Smooth muscle cell (in vitro differentiated cells): ENCODE measurements around the gene HLA-DOB. TPM values are rescaled to one million over a fixed set of nuclear protein-coding genes. Genes with fewer than 3 reads are reported as not detected.
A peak's percentile ranks its signal among the peaks of the same experiment; 100 is the strongest.

Experiments used
- DNase-seq: peaks from one replicate; lab custom pipeline; 2025; ENCODE audit not compliant: unreplicated experiment; lab: John Stamatoyannopoulos, UW
- H2AFZ ChIP-seq: fragments of 200-600 bp; sonication (generic); 2 replicates; pipeline ENCODE4 v1.6.0; 2016; ENCODE audit warnings: antibody characterized with exemption, low read depth, mild to moderate bottlenecking
- H3F3A ChIP-seq: fragments of 200-600 bp; sonication (generic); 2 replicates; pipeline ENCODE4 v1.6.0; 2017; ENCODE audit warnings: antibody characterized with exemption, low read depth
- H3K27ac ChIP-seq: fragments of 200-600 bp; sonication (generic); 2 replicates; pipeline ENCODE4 v1.5.1; 2016; ENCODE audit warnings: low read depth, mild to moderate bottlenecking
- H3K27me3 ChIP-seq: fragments of 200-600 bp; sonication (generic); 2 replicates; pipeline ENCODE4 v1.6.1; 2016; ENCODE audit warnings: low read depth, mild to moderate bottlenecking
- H3K36me3 ChIP-seq: fragments of 200-600 bp; sonication (generic); 2 replicates; pipeline ENCODE4 v1.5.1; 2016; ENCODE audit warnings: low read depth
- H3K4me1 ChIP-seq: fragments of 200-600 bp; sonication (generic); 2 replicates; pipeline ENCODE4 v1.5.1; 2016; ENCODE audit warnings: low read depth
- H3K4me2 ChIP-seq: fragments of 200-600 bp; sonication (generic); 2 replicates; pipeline ENCODE4 v1.6.0; 2016; ENCODE audit warnings: mild to moderate bottlenecking
- H3K4me3 ChIP-seq: fragments of 200-600 bp; sonication (generic); 2 replicates; pipeline ENCODE4 v1.5.1; 2016; ENCODE audit warnings: mild to moderate bottlenecking
- H3K79me2 ChIP-seq: fragments of 200-600 bp; sonication (generic); 2 replicates; pipeline ENCODE4 v1.6.0; 2016; ENCODE audit warnings: low read depth, mild to moderate bottlenecking
- H3K9ac ChIP-seq: fragments of 200-600 bp; sonication (generic); 2 replicates; pipeline ENCODE4 v1.6.0; 2016; ENCODE audit warnings: low read depth
- H3K9me3 ChIP-seq: fragments of 200-600 bp; sonication (generic); replicated peaks from 2 replicates; pipeline ENCODE4 v1.5.1; 2016; ENCODE audit warnings: low read depth
- H4K20me1 ChIP-seq: fragments of 200-600 bp; sonication (generic); 2 replicates; pipeline ENCODE4 v1.6.0; 2016; ENCODE audit warnings: low read depth
- WGBS: methylation state at CpG from one replicate; pipeline ENCODE4 v1.1.7; 2016; ENCODE audit warnings: low lambda C conversion rate; 5-methylcytosine and 5-hydroxymethylcytosine counted together
- polyA plus RNA-seq: library from polyadenylated mRNA; unstranded; fragments of >200 nt; fragmentation: Nextera tagmentation; extraction: Ambion mirVana; gene quantifications from 2 replicates; pipeline ENCODE4 v1.2.1, GENCODE V29; 2016
- total RNA-seq: library from RNA; depleted of rRNA; stranded (reverse); fragments of >200 nt; gene quantifications from 2 replicates; pipeline ENCODE4 v1.2.3, GENCODE V29; 2014
- TF ChIP-seq, protein P1 (sequence below): fragments of 200-600 bp; sonication (generic); IDR thresholded peaks from 2 replicates; pipeline ENCODE4 v1.5.1; 2017; ENCODE audit warnings: borderline replicate concordance, mild to moderate bottlenecking, antibody characterized with exemption; ENCODE audit not compliant: insufficient read depth, poor library complexity, severe bottlenecking

The HLA-DOB gene
- total and polyA plus RNA-seq, 2 experiments from 2014 or later: 0.09 TPM; not detected in 1

DNA sequence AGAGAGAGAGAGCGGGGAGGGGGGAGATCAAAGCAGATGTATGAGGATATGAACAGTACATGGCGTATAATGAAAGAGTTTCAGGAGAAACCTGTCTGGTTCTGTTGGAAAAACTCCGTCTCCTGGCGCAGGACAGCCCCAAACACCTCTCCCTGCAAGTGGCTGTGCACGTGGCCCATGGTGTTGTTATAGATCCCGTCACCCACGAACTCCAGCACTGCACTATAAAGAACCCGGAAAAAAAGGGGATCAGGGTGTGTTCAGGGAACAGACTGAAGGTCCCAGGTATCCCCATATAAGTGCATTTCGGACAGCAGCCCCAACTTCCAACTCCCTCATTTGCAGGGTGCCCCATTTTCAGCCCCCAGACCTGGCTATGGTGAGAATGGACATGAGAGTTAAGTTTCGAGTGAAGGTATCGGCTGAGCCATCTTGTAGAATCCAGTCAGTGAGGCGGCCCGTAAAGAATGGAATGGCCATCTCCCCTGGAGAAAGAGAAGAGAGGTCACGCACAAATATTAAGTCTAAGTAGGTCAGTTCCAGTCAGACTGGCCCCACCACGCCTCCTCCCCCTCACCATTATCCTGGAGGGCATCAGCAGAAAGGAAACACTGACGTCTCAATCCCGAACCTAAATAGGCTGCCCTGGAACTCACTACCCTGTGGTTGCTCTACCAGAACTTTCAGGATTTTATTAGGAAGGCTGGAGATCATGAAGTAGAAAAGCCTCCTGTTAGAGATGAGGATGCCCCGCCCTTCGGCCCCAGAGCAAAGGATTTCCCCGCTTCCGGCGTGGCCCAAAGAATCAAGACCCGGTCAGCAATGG, 35.4 kb upstream of the HLA-DOB start:
- no peak for DNase-seq
- peak overlapping the region; percentile 88 for H3K4me2 ChIP-seq
- H3K9me3 ChIP-seq: no peaks in the 10 kb centered on the region

DNA sequence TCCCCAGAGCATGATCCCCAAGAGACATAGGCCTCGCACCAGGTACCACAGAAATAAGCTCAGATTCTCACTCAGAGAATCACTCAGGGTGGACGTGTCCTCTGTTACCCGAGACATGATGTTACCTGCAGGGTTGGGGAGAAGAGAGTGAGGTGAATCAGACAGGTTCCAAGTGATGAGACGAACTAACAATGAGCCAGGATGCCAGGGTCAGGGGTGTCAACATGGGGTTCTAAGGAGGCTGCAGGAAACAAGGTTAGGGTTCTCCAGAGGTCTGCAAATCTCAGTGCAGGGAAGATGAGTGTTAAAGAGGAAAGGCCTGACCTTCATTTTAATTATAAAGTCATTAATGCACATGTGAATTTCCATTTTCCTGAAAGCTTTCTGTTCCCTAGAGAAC, 34.2 kb upstream of the HLA-DOB start:
- Histone ChIP-seq H4K20me1 (no peaks in the 10 kb centered on the region), H3K36me3 (no peaks in the 10 kb centered on the region), H3F3A (no peaks in the 10 kb centered on the region), H3K9me3 (no peaks in the 10 kb centered on the region), H3K4me2 (no peak overlapping the region), H3K27ac (no peak overlapping the region), H3K4me3 (no peak overlapping the region), H3K4me1 (no peaks in the 10 kb centered on the region), H2AFZ (no peak overlapping the region), H3K27me3 (peaks cover 62% of the 10 kb centered on the region), H3K9ac (no peak overlapping the region), H3K79me2 (no peaks in the 10 kb centered on the region)
- WGBS: 86% methylated on average over 4 of the region's 4 CpGs
- TF ChIP-seq, protein P1, sequence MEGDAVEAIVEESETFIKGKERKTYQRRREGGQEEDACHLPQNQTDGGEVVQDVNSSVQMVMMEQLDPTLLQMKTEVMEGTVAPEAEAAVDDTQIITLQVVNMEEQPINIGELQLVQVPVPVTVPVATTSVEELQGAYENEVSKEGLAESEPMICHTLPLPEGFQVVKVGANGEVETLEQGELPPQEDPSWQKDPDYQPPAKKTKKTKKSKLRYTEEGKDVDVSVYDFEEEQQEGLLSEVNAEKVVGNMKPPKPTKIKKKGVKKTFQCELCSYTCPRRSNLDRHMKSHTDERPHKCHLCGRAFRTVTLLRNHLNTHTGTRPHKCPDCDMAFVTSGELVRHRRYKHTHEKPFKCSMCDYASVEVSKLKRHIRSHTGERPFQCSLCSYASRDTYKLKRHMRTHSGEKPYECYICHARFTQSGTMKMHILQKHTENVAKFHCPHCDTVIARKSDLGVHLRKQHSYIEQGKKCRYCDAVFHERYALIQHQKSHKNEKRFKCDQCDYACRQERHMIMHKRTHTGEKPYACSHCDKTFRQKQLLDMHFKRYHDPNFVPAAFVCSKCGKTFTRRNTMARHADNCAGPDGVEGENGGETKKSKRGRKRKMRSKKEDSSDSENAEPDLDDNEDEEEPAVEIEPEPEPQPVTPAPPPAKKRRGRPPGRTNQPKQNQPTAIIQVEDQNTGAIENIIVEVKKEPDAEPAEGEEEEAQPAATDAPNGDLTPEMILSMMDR: no peak
- DNase-seq: no peak

More for the DNA sequence above, 35.4 kb upstream of the HLA-DOB start:
- TF ChIP-seq, protein P1: no peak
- H3K36me3 ChIP-seq: no peaks in the 10 kb centered on the region
- no peaks in the 10 kb centered on the region for H4K20me1 ChIP-seq
- H2AFZ ChIP-seq: peak overlapping the region; percentile 73
- no peaks in the 10 kb centered on the region for H3K79me2 ChIP-seq
- H3F3A ChIP-seq: no peaks in the 10 kb centered on the region
- H3K4me1 ChIP-seq: no peaks in the 10 kb centered on the region
- peaks cover 66% of the 10 kb centered on the region for H3K27me3 ChIP-seq
- H3K4me3 ChIP-seq: peak overlapping the region; percentile 70
- H3K9ac ChIP-seq: no peak overlapping the region
- WGBS: 61% methylated on average over 23 of the region's 23 CpGs
- H3K27ac ChIP-seq: no peak overlapping the region

DNA sequence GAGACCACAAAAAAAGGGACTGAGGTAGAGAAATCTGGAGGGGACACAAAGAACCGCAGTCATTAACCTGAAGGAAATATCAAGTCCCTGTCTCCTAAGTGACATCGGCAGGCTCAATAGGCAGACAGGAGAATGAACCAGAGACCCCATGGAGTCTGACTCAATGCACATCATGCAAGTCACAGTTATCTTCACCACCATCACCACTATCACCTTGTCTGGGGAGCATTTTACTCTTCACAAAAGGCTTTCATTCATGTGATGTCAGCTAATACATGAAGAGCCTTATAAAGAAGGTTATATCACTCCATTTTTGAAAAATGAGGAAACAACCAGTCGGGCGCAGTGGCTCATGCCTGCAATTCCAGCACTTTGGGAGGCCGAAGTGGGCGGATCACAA, 32.3 kb upstream of the HLA-DOB start:
- Histone ChIP-seq H3K4me2 (no peak overlapping the region), H2AFZ (no peak overlapping the region), H4K20me1 (no peaks in the 10 kb centered on the region), H3K27me3 (peaks cover 59% of the 10 kb centered on the region), H3K27ac (no peak overlapping the region), H3K4me3 (no peak overlapping the region), H3K79me2 (no peaks in the 10 kb centered on the region), H3F3A (no peaks in the 10 kb centered on the region), H3K9ac (no peak overlapping the region), H3K36me3 (no peaks in the 10 kb centered on the region), H3K9me3 (no peaks in the 10 kb centered on the region), H3K4me1 (no peaks in the 10 kb centered on the region)
- 81% methylated on average over 6 of the region's 6 CpGs for WGBS
- TF ChIP-seq, protein P1: no peak
- DNase-seq: no peak

DNA sequence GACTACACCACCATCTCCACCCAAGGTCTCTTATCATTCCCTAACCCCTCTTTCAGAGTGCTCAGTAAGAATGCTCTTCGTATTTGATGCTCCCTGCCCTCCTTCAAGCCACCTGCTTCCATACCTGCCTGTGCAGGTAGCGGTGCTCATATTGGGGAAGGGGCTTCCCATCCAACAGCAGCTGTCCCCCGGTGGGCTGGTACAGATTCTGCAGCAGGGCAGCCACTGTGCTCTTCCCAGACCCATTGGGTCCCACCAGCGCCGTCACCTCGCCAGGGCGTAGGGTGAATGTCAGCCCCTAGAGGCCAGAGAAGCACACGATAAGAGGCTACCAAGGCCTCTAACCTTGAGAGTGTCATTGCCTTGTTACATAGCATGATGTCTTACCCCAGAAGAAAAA, 31.0 kb upstream of the HLA-DOB start:
- Histone ChIP-seq H3K4me2 (no peak overlapping the region), H3K36me3 (no peaks in the 10 kb centered on the region), H3K27me3 (peaks cover 72% of the 10 kb centered on the region), H3K9me3 (no peaks in the 10 kb centered on the region), H4K20me1 (no peaks in the 10 kb centered on the region), H3F3A (no peaks in the 10 kb centered on the region), H3K79me2 (no peaks in the 10 kb centered on the region), H3K4me1 (no peaks in the 10 kb centered on the region), H2AFZ (no peak overlapping the region), H3K4me3 (no peak overlapping the region), H3K9ac (no peak overlapping the region), H3K27ac (no peak overlapping the region)
- 90% methylated on average over 8 of the region's 8 CpGs for WGBS
- TF ChIP-seq, protein P1: no peak
- DNase-seq: no peak
